Activated naive CD4-positive, alpha-beta T cell treated with anti-CD3 and anti-CD28 coated beads, Interleukin-2, amount 10 ng/mL, durations not matched to agents 7 days and 5 days (primary cell): ENCODE data around the gene ARRDC2.
"Not testable (repeated sequence)": the region's sequence is repeated elsewhere in the genome, so short reads cannot be mapped to it uniquely, and the experiment has no call there.

ENCODE experiments used
- CTCF ChIA-PET: fragments of 350-600 bp; sonication (Branson Sonifier 250); formaldehyde crosslinking; loops from one replicate; lab custom pipeline; 2021; ENCODE audit warnings: antibody characterized with exemption; lab: Charles Lee
- DNase-seq: peaks from one replicate; pipeline ENCODE4 v3.0.0-alpha.2; 2020
- H3K27ac Mint-ChIP-seq: one replicate; pipeline ENCODE4 v1.8.0; 2021; ENCODE audit warnings: mild to moderate bottlenecking, moderate library complexity, mixed read lengths
- H3K27me3 Mint-ChIP-seq: one replicate; pipeline ENCODE4 v1.8.0; 2021; ENCODE audit warnings: mild to moderate bottlenecking, mixed read lengths
- H3K36me3 Mint-ChIP-seq: one replicate; pipeline ENCODE4 v1.8.0; 2021; ENCODE audit warnings: mixed read lengths
- H3K4me1 Mint-ChIP-seq: one replicate; pipeline ENCODE4 v1.8.0; 2021; ENCODE audit warnings: mixed read lengths
- H3K4me3 Mint-ChIP-seq: one replicate; pipeline ENCODE4 v1.8.0; 2021; ENCODE audit warnings: mild to moderate bottlenecking, moderate library complexity, mixed read lengths
- H3K9me3 Mint-ChIP-seq: one replicate; pipeline ENCODE4 v1.8.0; 2021; ENCODE audit warnings: mixed read lengths

The ARRDC2 gene

DNA sequence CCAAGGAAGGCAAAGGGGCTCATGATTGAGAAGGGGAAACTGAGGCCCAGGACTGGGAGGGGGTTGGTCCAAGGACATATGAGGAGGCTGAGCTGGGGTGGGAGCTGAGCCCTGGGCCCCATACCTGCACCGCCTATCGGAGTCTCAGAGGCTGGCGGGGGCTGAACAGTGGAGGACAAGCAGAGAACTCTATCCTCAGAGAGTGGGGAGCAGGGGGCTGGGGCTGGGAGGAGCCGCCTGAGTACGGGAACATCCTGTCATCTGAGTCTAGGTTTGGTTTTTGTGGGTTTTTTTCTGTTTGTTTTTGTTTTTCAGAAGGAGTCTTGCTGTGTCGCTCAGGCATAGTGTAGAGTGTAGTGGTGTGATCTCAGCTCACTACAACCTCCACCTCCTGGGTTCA is 6.2 kb downstream of the ARRDC2 start:
- Mint-ChIP-seq H3K36me3 (peaks cover 46% of the 10 kb centered on the region), H3K27me3 (no peaks in the 10 kb centered on the region), H3K27ac (peak overlapping the region; percentile 98), H3K4me1 (peaks cover 75% of the 10 kb centered on the region), H3K9me3 (no peaks in the 10 kb centered on the region), H3K4me3 (peak overlapping the region; percentile 57)
- peak; percentile 80 for DNase-seq
- CTCF ChIA-PET = interaction anchor here (1.3 to 1.6 kb wide), 4 partner anchors 8 to 43 kb away, joined by 3 read pairs; no protein-coding TSS in a partner anchor

DNA sequence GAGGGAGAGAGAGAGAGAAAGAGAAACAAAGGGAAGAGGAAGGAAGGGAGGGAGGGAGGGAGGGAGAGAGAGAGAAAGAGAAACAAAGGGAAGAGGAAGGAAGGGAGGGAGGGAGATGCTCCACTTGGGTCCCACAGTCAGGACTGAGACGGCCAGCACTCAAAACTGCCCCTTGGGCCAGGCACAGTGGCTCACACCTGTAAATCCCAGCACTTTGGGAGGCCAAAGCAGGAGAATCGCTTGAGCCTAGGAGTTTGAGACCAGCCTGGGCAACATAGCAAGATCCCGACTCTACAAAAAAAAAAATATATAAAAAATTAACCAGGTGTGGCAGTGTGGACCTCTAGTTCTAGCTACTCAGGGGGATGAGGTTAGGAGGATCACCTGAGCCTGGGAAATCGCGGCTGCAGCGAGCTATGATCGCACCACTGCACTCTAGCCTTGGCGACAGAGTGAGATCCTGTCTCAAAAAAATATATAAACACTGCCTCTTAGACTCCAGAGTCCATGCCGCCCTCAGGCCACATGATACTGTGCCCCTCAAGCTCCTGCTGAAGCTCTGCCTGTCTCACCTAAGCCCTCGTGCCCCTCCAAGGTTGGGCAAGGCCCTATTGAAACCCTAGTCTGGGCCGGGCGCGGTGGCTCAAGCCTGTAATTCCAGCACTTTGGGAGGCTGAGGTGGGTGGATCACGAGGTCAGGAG is 8.4 kb downstream of the ARRDC2 start:
- Mint-ChIP-seq H3K27me3 (no peaks in the 10 kb centered on the region), H3K27ac (peak overlapping the region; percentile 25), H3K9me3 (no peaks in the 10 kb centered on the region), H3K36me3 (peaks cover 34% of the 10 kb centered on the region), H3K4me1 (peaks cover 71% of the 10 kb centered on the region), H3K4me3 (no peak overlapping the region)
- no peak for DNase-seq
- CTCF ChIA-PET = interaction anchor here (1.4 kb wide), 1 partner anchor 43 kb away, joined by 3 read pairs; no protein-coding TSS in a partner anchor

DNA sequence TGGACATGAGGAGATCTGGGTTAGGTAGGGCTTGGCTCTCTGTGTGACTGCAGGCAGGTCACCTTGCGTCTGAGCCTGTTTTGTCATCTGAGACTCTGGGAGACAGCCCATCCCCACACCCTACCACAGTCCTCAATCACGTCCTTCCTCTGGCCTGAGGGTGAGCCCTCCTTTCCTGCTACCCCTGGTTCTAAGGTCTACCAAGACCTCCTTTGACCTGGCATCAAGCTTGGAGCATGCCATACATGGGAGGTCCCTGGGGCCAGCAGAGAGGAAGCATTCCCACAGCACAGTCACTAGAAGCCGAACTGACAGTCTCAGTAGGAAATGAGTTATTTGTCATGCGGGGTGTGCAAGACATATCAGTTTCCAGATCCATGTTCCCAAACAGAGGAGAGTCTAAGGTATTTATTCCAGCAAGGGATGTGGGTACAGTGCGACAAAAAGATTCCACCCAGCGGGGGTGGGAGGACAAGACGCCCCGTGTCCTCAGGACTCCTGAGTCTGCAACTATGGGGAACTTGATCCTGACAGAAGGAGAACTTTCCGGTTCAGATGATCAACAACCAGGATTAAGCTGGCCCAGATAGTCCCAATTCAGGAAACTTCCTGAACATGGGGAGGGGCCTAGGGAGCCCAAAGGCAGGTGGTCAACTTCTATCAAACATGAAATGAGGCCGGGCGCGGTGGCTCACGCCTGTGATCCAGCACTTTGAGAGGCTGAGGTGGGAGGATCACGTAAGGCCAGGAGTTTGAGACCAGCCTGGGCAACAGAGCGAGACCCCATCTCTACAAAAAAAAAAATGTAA is 9.5 kb downstream of the ARRDC2 start:
- Mint-ChIP-seq H3K4me1 (peaks cover 80% of the 10 kb centered on the region), H3K9me3 (peaks cover 4% of the 10 kb centered on the region), H3K27me3 (no peaks in the 10 kb centered on the region), H3K4me3 (no peak overlapping the region), H3K36me3 (peaks cover 36% of the 10 kb centered on the region), H3K27ac (peak overlapping the region; percentile 25)
- DNase-seq = no peak
- CTCF ChIA-PET = interaction anchor here (1.0 to 1.7 kb wide), 3 partner anchors 9 to 41 kb away, joined by 3 to 4 read pairs (median 3); no protein-coding TSS in a partner anchor

DNA sequence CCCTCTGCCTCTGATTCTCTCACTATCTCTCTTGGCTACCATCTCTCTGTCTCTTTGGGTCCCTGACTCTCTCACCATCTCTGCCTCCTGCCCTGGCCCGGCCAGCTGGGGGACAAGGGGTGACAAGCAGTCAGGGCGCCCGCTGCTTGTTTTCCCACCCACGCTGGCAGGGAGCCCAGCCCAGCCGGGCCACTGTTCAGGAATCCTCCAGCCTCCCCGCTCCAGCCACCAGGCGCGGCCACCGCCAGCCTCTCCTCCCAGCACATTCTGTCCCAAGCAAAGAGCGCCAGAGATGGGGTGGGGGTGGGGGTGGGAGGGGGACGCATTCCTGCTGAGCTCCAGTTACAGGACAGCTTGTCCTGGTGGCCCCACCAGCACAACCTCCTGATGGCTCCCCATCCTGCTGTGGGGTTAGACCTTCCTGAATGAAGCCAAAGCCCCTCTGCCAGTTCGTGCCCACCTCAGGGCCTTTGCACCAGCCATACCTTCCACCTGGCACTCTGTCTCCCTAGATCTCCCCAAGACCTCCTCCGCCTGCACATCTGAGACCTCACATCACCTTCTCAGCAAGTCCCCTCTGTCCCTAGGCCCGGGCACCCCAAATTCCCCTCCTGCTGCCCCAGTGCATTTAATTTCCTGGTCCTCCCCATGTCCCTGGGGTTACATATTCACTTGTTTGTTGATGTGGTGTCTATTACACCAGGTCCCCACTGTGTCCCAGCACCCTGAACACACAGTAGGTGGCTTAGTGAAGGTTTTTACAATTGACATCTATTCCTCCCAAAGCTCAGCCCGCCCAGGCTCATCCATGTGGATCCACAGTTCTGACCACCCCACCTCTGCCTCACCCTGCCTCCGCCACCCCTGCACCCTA is 12.5 kb downstream of the ARRDC2 start:
- no peak for DNase-seq
- Mint-ChIP-seq H3K27me3 (peaks cover 5% of the 10 kb centered on the region), H3K36me3 (peaks cover 13% of the 10 kb centered on the region), H3K27ac (peak overlapping the region; percentile 47), H3K9me3 (peaks cover 4% of the 10 kb centered on the region), H3K4me1 (peaks cover 75% of the 10 kb centered on the region), H3K4me3 (no peak overlapping the region)
- CTCF ChIA-PET = no interaction called here

DNA sequence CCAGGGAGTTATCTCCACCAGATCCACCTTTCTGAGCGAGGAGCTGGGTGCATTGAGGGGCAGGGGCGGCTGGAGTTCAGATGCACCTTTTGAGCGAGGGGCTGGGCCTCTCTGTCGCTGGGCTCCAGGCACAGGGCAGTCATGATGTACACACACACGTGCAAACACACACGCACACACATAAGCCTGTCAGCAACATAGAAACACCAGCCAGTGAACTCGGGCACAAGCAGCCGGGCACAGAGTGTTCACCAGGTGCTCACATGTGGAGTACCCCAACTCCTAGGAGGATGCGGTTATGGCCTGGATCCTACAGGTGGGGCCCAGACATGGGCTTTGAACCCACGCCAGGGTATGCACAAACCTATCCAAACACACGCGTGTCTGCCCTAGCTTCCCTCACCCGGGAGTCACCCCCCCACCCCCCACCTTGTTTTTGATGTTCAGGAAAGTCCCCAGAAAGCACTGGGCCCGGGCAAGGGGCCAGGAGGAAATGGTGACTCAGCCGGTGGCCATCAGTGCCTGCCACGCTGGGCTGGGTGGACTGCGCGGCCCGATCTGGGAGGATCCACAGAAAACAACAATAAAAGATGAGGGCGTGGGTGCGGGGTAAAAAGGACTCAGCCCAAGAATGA is 13.3 kb downstream of the ARRDC2 start:
- DNase-seq = peak; percentile 69
- H3K36me3 Mint-ChIP-seq = peaks cover 9% of the 10 kb centered on the region
- peaks cover 71% of the 10 kb centered on the region for H3K4me1 Mint-ChIP-seq
- H3K27me3 Mint-ChIP-seq = peaks cover 5% of the 10 kb centered on the region
- peaks cover 4% of the 10 kb centered on the region for H3K9me3 Mint-ChIP-seq
- peak overlapping the region; percentile 70 for H3K4me3 Mint-ChIP-seq
- H3K27ac Mint-ChIP-seq = peak overlapping the region; percentile 95
- CTCF ChIA-PET = interaction anchor here (1.2 kb wide), 1 partner anchor 8 kb away, joined by 3 read pairs; no protein-coding TSS in a partner anchor

DNA sequence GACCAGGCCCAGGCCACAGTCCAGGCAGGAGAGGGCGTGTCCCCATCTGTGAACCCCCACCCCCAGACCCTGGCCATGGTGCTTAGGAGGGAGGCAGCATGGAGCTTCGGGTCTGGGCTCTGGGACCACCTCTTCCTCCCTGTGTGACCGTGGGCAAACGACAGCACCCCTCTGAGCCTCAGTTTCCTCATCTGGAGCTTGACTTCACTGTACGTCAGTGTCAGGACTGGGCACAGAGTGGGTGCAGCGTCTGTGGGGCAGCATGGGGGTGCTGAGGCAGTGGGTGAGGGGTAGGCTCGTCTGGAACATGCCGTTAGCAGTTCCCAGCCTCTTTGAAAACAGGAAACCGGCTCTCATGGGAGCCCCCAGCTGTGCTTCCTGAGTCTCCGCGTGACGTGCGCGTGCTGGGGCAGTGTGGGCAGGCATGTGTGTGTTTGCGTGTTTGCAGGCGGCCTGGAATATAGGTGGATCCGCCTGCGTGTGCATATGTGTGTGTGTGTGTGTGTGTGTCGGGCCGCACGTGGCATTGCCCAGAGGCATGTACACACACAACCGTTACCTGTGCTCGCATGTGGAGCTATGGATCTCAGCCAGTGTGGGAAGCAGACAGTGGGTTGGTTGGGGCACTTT is 15.8 kb downstream of the ARRDC2 start:
- H3K4me1 Mint-ChIP-seq = peaks cover 58% of the 10 kb centered on the region
- CTCF ChIA-PET = interaction anchor here (1.4 kb wide), 1 partner anchor 21 kb away, joined by 5 read pairs; no protein-coding TSS in a partner anchor
- DNase-seq = peak; percentile 81

DNA sequence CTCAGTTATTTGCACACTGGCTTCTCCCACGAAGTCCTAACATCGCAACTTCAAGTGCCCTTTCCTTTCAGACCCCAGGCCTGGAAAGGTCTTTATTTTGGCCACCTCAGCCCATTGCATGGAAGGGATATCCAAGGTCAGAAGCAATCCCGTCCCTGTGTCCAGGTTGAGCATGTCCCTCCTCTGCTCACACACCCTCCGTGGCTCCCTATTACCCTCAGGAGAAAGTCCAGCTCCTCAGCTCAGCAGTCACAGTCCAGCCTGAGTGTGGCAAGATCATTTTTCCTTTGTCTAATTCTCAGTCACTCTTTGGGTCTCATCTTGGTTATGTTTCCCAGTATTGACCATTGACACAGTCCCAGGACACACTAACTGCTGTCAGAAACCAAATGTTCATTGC is 19.2 kb downstream of the ARRDC2 start:
- Mint-ChIP-seq H3K27me3 (peaks cover 5% of the 10 kb centered on the region), H3K27ac (no peak overlapping the region), H3K36me3 (peaks cover 7% of the 10 kb centered on the region), H3K9me3 (peaks cover 3% of the 10 kb centered on the region), H3K4me3 (no peak overlapping the region), H3K4me1 (peaks cover 46% of the 10 kb centered on the region)
- DNase-seq = no peak
- CTCF ChIA-PET = interaction anchor here (1.2 to 1.3 kb wide), 2 partner anchors 9 to 14 kb away, joined by 3 to 4 read pairs; no protein-coding TSS in a partner anchor

More for the DNA sequence above, 15.8 kb downstream of the ARRDC2 start:
- Mint-ChIP-seq H3K36me3 (peaks cover 7% of the 10 kb centered on the region), H3K27me3 (peaks cover 5% of the 10 kb centered on the region), H3K27ac (peak overlapping the region; percentile 95), H3K4me3 (peak overlapping the region; percentile 34), H3K9me3 (peaks cover 4% of the 10 kb centered on the region)

DNA sequence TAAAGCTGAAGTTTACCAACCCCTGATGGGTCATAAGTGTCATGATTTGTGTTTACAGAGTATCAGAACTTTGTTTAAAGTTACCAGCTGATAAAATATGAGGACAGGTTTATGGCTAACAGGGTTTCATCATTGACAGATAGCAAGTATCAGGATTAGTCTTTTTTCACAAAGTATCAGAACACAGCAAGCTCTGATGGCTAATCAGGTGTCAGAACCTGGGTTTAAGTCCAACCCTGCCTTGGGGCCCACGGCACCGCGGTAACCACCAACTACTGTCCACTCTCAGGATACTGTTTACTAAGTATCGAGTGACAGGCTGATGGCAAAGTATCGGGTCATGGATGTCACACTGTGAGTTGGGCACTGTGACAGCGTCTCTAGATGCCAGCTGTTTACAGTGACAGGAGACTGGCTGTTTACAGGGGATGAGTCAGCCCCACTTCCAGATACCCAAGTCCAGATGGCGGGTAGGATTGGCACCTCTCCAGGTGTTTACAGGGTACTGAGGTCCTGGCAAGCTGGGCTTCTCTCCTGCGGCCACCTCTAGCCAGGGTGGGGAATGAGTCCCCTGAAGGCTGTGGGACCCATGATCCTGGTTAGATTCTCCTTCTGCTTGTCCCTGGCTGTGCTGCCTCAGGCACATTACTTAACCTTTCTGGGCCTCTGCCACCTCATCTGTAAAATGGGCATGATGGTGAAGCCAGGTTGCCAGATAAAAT is 21.8 kb downstream of the ARRDC2 start:
- Mint-ChIP-seq H3K27me3 (no peaks in the 10 kb centered on the region), H3K4me1 (peaks cover 22% of the 10 kb centered on the region), H3K4me3 (no peak overlapping the region), H3K9me3 (no peaks in the 10 kb centered on the region), H3K27ac (no peak overlapping the region), H3K36me3 (no peaks in the 10 kb centered on the region)
- DNase-seq = no peak
- CTCF ChIA-PET = interaction anchor here (1.3 kb wide), 1 partner anchor 15 kb away, joined by 3 read pairs; no protein-coding TSS in a partner anchor

DNA sequence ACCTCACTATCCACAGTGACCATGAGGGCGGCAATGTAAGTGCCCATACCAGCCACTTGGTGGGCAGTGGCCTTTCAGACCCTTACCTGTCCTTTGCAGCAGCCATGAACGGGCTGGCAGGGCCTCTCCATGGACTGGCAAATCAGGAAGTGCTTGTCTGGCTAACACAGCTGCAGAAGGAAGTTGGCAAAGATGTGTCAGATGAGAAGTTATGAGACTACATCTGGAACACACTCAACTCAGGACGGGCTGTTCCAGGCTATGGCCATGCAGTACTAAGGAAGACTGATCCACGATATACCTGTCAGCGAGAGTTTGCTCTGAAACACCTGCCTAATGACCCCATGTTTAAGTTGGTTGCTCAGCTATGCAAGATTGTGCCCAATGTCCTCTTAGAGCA is 23.4 kb downstream of the ARRDC2 start:
- CTCF ChIA-PET, H3K36me3 Mint-ChIP-seq: not testable (repeated sequence)

DNA sequence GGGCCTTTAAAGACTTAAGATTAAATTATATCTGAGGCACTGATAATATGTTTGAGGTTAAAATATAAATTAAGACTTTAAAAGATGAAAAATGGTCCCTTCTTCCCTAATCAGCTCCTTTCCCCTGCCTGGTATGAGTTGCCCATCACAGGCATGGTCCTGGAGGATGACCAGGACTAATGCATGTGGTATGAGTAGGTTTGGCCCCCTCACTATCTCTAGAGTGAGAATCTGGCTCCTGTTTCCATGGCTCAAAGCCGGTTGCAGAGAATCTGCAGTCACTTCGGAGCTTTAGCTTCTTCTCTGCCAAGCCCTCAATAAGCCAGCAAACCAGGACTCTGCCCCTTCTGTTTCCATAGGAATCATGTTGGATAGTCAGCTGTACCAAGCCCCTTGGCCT is 24.1 kb downstream of the ARRDC2 start:
- H3K9me3 Mint-ChIP-seq, H3K36me3 Mint-ChIP-seq, CTCF ChIA-PET, H3K27ac Mint-ChIP-seq, H3K27me3 Mint-ChIP-seq, H3K4me3 Mint-ChIP-seq, DNase-seq: not testable (repeated sequence)
- H3K4me1 Mint-ChIP-seq = peaks cover 22% of the 10 kb centered on the region

More for the DNA sequence above, 23.4 kb downstream of the ARRDC2 start:
- H3K9me3 Mint-ChIP-seq, H3K27ac Mint-ChIP-seq, H3K27me3 Mint-ChIP-seq, H3K4me3 Mint-ChIP-seq, DNase-seq: not testable (repeated sequence)
- H3K4me1 Mint-ChIP-seq = peaks cover 22% of the 10 kb centered on the region

DNA sequence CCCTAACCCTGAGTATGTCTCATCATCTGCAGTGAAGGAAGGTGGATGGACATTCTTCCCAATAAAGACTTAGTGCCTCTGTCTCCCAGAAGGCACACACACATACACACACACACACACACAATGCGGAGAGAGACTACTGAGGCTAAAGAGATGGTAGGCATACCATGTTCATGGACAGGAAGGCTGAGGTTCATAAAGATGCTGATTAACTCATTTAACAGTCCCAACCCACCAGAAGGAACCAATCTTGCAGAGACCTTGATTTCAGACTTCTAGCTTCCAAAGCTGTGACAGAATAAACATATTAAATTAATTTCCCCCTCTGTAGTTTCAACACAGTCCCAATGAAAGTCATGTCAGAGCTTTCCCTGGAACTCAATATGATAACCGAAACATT is 33.1 kb downstream of the ARRDC2 start:
- Mint-ChIP-seq H3K4me3 (no peak overlapping the region), H3K4me1 (peaks cover 31% of the 10 kb centered on the region), H3K27ac (no peak overlapping the region), H3K27me3 (peaks cover 43% of the 10 kb centered on the region), H3K9me3 (peaks cover 7% of the 10 kb centered on the region), H3K36me3 (peaks cover 6% of the 10 kb centered on the region)
- no peak for DNase-seq
- CTCF ChIA-PET = interaction anchor here (0.7 to 1.0 kb wide), 2 partner anchors 14 to 281 kb away, joined by 3 to 4 read pairs; no protein-coding TSS in a partner anchor

DNA sequence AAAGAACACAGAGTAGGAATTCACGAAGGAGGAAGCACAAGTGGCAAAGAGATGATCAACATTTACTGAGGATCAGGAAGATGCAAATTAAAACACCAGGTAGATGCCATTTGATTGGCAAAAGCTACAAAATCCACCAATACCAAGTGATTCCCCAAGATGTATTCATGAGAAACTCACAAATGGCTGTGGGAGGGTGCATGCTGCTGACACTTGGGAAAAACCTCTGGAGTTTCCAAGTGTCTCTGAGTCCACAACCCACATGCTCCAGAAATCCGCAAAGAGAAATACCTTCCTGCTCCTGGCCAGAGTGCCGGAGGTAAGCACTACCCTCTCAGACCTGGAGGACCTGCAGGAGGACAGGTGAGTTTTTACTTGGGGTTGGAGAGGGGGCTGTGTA is 35.7 kb downstream of the ARRDC2 start:
- peak overlapping the region; percentile 91 for H3K27ac Mint-ChIP-seq
- H3K4me3 Mint-ChIP-seq = no peak overlapping the region
- H3K27me3 Mint-ChIP-seq = peaks cover 60% of the 10 kb centered on the region
- no peak for DNase-seq
- peaks cover 9% of the 10 kb centered on the region for H3K36me3 Mint-ChIP-seq
- CTCF ChIA-PET = interaction anchor here (3.3 kb wide), 1 partner anchor 15 kb away, joined by 34 read pairs; no protein-coding TSS in a partner anchor
- peaks cover 42% of the 10 kb centered on the region for H3K4me1 Mint-ChIP-seq
- peaks cover 7% of the 10 kb centered on the region for H3K9me3 Mint-ChIP-seq
